HFFc6 (cell line): ENCODE data around the gene TSPAN15. TPM values are rescaled to one million over a fixed set of nuclear protein-coding genes. Genes with fewer than 3 reads are reported as not detected.

ENCODE experiments used
- DNase-seq: peaks from one replicate; pipeline ENCODE4 v3.0.0-alpha.2; 2018
- H3K27ac Mint-ChIP-seq: 2 replicates; pipeline ENCODE4 v1.8.0; 2020; ENCODE audit warnings: mild to moderate bottlenecking, mixed read lengths
- H3K27me3 Mint-ChIP-seq: 2 replicates; pipeline ENCODE4 v1.8.0; 2021; ENCODE audit warnings: mild to moderate bottlenecking, moderate library complexity, mixed read lengths; ENCODE audit not compliant: insufficient read depth
- H3K36me3 Mint-ChIP-seq: 2 replicates; pipeline ENCODE4 v1.8.0; 2021; ENCODE audit warnings: low read depth, mixed read lengths
- H3K4me1 Mint-ChIP-seq: 2 replicates; pipeline ENCODE4 v1.8.0; 2020; ENCODE audit warnings: low read depth, mixed read lengths
- H3K4me3 Mint-ChIP-seq: 2 replicates; pipeline ENCODE4 v1.8.0; 2020; ENCODE audit warnings: mild to moderate bottlenecking, moderate library complexity, mixed read lengths
- H3K9me3 Mint-ChIP-seq: 2 replicates; pipeline ENCODE4 v1.8.0; 2020; ENCODE audit warnings: mild to moderate bottlenecking, mixed read lengths
- total RNA-seq, 6 experiments: library from RNA; stranded (reverse); fragmentation: NEBNext Ultra II Directional; extraction: Animal tissue kit (Norgen Biotek cat#: 25700); gene quantifications; 2 replicates in 1 of 6; 3 replicates in 5 of 6; pipeline ENCODE4 v1.2.3, GENCODE V29; 2021
- TF ChIP-seq, protein P1 (sequence below): fragments of 200-600 bp; sonication (generic); IDR thresholded peaks from 2 replicates; pipeline ENCODE4 v1.5.0; 2021; ENCODE audit warnings: antibody characterized with exemption, mild to moderate bottlenecking

TSPAN15 gene
- total RNA-seq, 6 experiments from 2014 or later, result 1.8 to 4.0 (median 2.1) TPM

DNA sequence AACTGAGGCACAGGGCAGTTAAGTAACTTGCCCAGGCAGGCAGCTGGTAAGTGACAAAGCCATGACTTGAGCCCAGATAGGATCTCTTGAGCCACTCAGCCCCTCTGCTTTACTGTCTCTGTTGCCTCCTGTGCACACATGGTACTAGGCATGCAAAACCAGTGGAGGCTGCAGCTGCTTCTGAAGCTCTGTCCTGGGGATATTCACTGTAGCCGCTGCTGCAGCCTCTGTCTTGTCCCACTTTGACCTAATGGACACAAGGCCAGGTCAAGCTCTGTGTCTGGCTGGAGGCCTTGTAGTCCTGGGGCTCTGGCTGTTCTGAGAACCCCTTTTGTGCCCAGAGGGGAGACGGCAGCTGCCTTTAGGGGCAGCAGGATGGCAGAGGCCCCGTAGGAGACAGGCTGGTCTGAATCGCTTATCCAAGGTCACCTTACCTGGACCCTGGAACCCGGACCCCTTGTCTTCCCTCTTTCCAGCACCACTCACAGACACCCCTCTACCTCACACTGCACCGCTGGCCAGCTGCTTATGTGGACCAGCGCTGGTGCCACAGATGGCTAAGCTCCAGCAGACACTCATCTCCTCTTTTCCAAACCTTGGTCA, 57.6 kb downstream of the TSPAN15 start:
- H3K27me3 Mint-ChIP-seq, result peaks cover 11% of the 10 kb centered on the region

DNA sequence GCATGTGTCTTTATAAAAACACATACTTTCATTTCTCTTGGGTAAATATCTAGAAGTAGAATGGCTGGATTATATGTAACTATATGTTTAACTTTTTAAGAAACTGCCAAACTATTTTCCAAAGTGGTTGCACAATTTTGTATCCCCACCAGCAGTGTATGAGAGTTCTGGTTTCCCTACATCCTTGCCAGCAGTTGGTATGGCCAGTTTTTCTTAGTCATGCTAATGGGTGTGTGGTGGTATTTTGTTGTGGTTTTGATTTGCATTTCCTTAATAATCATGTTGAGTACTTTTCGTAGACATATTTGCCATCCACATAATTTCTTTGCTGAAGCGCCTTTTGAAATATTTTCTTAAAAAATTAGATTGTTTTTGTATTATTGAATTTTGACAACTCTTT, 61.6 kb downstream of the TSPAN15 start:
- H3K27me3 Mint-ChIP-seq, result peaks cover 15% of the 10 kb centered on the region
- H3K27ac Mint-ChIP-seq, result no peak overlapping the region
- H3K36me3 Mint-ChIP-seq, result no peaks in the 10 kb centered on the region
- peaks cover under 1% of the 10 kb centered on the region for H3K4me1 Mint-ChIP-seq
- no peak overlapping the region for H3K4me3 Mint-ChIP-seq
- no peak for DNase-seq
- TF ChIP-seq, protein P1, sequence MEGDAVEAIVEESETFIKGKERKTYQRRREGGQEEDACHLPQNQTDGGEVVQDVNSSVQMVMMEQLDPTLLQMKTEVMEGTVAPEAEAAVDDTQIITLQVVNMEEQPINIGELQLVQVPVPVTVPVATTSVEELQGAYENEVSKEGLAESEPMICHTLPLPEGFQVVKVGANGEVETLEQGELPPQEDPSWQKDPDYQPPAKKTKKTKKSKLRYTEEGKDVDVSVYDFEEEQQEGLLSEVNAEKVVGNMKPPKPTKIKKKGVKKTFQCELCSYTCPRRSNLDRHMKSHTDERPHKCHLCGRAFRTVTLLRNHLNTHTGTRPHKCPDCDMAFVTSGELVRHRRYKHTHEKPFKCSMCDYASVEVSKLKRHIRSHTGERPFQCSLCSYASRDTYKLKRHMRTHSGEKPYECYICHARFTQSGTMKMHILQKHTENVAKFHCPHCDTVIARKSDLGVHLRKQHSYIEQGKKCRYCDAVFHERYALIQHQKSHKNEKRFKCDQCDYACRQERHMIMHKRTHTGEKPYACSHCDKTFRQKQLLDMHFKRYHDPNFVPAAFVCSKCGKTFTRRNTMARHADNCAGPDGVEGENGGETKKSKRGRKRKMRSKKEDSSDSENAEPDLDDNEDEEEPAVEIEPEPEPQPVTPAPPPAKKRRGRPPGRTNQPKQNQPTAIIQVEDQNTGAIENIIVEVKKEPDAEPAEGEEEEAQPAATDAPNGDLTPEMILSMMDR, result no peak
- no peaks in the 10 kb centered on the region for H3K9me3 Mint-ChIP-seq

More for the DNA sequence above, 57.6 kb downstream of the TSPAN15 start:
- Mint-ChIP-seq H3K36me3 (no peaks in the 10 kb centered on the region), H3K27ac (no peak overlapping the region), H3K4me3 (no peak overlapping the region), H3K9me3 (no peaks in the 10 kb centered on the region), H3K4me1 (peaks cover 10% of the 10 kb centered on the region)
- DNase-seq, result no peak
- TF ChIP-seq, protein P1, result no peak

DNA sequence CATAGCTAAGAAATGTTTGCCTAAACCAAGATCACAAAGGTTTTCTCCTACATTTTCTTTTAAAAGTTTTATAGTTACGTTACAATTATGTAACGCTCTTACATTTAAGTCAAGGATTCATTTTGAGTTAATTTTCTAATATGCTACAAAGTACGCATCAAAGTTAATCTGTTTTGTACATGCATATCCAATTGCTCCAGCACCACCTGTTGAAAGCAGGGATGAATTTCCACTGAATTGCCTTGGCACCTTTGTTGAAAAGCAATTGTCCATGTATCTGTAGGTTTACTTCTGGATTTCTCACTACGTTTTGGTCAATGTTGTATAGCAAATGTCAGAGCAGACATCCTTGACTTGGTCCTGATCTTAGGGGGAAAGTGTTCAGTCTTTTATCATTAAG, 62.4 kb downstream of the TSPAN15 start:
- TF ChIP-seq, protein P1, result no peak
- Mint-ChIP-seq H3K4me3 (no peak overlapping the region), H3K36me3 (no peaks in the 10 kb centered on the region), H3K4me1 (no peaks in the 10 kb centered on the region), H3K27ac (no peak overlapping the region), H3K9me3 (no peaks in the 10 kb centered on the region), H3K27me3 (peaks cover 18% of the 10 kb centered on the region)
- DNase-seq, result no peak

DNA sequence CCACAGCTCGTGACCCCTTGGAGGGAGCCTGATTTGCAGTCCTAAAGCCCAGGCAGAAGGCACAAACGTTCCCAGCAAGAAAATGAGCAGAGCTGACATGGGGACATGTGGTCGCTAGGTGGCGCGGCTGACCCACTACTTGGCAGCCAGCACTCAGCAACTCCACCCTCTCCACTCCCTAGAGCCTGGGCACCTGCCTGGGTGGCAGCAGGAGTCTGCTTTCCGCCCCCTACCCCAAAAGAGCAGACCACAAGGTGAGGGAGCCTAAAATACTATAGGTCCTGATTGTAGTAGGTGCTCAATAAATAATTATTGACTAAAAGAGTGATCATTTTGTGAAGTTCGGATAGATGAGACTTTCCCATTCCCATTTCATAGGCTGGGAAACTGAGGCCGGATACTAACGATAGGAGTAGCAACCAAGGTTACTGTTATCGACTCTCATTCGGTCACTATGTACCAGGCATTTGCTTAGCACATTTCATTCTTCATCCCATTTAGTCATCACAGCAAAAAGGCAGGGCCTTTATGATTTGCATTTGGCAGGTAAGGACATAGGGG, 64.5 kb downstream of the TSPAN15 start:
- peaks cover 22% of the 10 kb centered on the region for H3K27me3 Mint-ChIP-seq

DNA sequence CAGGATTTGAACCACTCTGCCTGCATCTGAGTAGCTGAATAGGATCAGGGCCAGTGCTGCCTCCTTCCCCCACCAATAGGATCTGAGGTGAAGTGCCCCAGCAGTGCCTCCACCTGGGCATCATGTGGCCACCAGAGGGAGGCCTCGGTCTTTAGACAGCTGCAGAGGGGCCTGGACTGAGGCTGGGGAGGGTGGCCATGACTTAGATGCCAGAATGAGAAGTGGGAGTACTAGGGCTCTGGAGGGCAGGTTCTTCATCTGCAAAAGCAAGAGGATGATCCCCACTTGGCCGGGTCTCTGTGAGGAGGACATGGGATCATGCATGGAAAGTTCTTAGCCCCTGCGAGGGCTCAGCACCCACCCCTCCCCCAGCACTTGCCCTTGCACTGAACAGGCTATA, 65.1 kb downstream of the TSPAN15 start:
- Mint-ChIP-seq H3K4me1 (no peaks in the 10 kb centered on the region), H3K36me3 (no peaks in the 10 kb centered on the region), H3K9me3 (no peaks in the 10 kb centered on the region), H3K4me3 (no peak overlapping the region), H3K27me3 (peaks cover 26% of the 10 kb centered on the region), H3K27ac (no peak overlapping the region)
- TF ChIP-seq, protein P1, result no peak
- no peak for DNase-seq

More for the DNA sequence above, 64.5 kb downstream of the TSPAN15 start:
- Mint-ChIP-seq H3K27ac (no peak overlapping the region), H3K9me3 (no peaks in the 10 kb centered on the region), H3K4me1 (no peaks in the 10 kb centered on the region), H3K36me3 (no peaks in the 10 kb centered on the region), H3K4me3 (no peak overlapping the region)
- DNase-seq, result peak; percentile 46
- TF ChIP-seq, protein P1, result peak; percentile 93
